ENCODE measurements around the gene ZNF628.

DNA sequence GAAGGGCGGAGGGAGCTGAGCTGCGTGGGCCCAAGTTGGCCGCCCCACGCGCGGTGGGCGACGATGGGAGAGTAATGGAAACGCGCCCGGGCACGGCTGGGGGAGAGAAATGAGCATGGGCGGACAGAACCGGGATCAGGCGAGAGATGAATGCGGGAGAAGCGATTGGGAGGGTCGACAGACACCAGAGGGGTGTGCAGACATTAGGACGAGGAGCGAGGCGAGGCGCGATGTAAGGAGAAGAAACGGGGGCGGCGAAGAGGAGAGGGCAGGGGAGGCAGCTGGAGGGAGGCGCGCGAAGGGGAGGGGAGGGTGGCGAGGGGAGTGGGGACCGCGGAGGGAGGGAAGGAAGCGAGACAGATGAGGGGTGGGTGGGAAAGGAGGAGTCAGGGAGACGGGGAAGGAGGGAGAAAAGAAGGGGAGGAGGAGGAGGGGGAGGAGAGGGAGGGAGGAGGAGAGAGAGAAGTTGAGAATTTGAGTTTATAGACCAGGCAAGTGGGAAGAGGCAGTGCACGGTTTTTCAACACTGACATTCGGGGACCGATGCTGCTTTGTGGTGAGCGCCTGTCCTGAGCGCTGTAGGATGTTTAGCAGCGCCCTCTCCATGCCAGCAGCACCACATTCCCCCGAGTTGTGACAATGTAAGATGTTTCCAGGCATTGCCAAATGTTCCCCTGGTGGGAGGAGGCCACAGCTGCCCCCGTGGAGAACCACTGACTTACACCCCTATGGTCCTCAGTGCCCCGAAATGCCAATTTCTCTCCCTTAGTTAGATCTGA, 33.2 kb upstream of the ZNF628 start, which contains the start of gene SHISA7:
- TF ChIP-seq CTCF (IDR thresholded peaks at IDR 0.05; ENCODE audit: low read depth, low read length) (no peak), EZH2phosphoT487 (IDR thresholded peaks at IDR 0.05; ENCODE audit: low read depth) (no peak)

Measured in OCI-LY3 (cell line).